ENCODE measurements around the gene B4GAT1. TPM values are rescaled to one million over a fixed set of nuclear protein-coding genes. Genes with fewer than 3 reads are reported as not detected.
"Not testable (repeated sequence)": the region's sequence is repeated elsewhere in the genome, so short reads cannot be mapped to it uniquely, and the experiment has no call there.

B4GAT1 gene
- total RNA-seq, 1 donor from 2014 or later: 42.7 TPM

- H3K36me3 Mint-ChIP-seq (ENCODE audit: unreplicated experiment): no peaks in the 10 kb centered on the region
- peaks cover 2% of the 10 kb centered on the region for H3K27me3 Mint-ChIP-seq (ENCODE audit: unreplicated experiment)
- DNase-seq: peak; percentile 90
- H3K27ac Mint-ChIP-seq (ENCODE audit: unreplicated experiment): no peak overlapping the region
- no peaks in the 10 kb centered on the region for H3K9me3 Mint-ChIP-seq (ENCODE audit: unreplicated experiment)
- peak overlapping the region; percentile 22 for H3K4me3 Mint-ChIP-seq (ENCODE audit: unreplicated experiment)
- peak; percentile 94 for TF ChIP-seq CTCF (IDR thresholded peaks at IDR 0.05; ENCODE audit: partially characterized antibody, unreplicated experiment)
- H3K4me1 Mint-ChIP-seq (ENCODE audit: low read depth, unreplicated experiment): no peaks in the 10 kb centered on the region
Measured at GRCh38 chr11:66386171-66387069, 39.0 kb upstream of the B4GAT1 start.

DNA sequence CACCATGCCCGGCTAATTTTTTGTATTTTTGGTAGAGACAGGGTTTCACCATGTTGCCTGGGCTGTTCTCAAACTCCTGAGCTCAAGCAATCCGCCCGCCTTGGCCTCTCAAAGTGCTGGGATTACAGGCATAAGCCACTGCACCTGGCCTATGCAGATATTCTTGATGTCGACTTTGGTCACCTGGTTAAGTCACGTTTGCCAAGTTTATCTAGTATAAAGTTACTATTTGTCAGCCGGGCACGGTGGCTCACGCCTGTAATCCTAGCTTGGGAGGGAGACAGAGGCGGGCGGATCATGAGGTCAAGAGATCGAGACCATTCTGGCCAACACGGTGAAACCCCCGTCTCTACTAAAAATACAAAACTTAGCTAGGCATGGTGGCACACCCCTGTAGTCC lies 36.9 kb upstream of the B4GAT1 start:
- not testable (repeated sequence) for H3K9me3 Mint-ChIP-seq (ENCODE audit: unreplicated experiment); H3K27me3 Mint-ChIP-seq (ENCODE audit: unreplicated experiment); DNase-seq; H3K4me1 Mint-ChIP-seq (ENCODE audit: low read depth, unreplicated experiment); H3K36me3 Mint-ChIP-seq (ENCODE audit: unreplicated experiment); H3K4me3 Mint-ChIP-seq (ENCODE audit: unreplicated experiment); H3K27ac Mint-ChIP-seq (ENCODE audit: unreplicated experiment)

DNA sequence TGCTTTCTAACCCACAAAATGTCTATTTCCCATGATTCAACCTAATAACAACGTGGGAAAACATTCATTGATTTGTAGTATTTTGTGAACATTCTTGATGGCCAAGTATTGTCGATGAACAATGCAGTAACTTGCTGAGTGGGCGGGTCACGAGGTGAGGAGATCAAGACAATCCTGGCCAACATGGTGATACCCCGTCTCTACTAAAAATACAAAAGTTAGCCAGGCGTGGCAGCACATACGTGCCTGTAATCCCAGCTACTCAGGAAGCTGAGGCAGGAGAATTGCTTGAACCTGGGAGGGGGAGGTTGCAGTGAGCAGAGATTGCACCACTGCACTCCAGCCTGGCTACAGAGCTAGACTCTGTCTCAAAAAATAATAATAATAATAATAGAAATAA lies 32.8 kb upstream of the B4GAT1 start:
- not testable (repeated sequence) for H3K4me1 Mint-ChIP-seq (ENCODE audit: low read depth, unreplicated experiment); H3K36me3 Mint-ChIP-seq (ENCODE audit: unreplicated experiment); H3K4me3 Mint-ChIP-seq (ENCODE audit: unreplicated experiment); H3K27me3 Mint-ChIP-seq (ENCODE audit: unreplicated experiment); H3K27ac Mint-ChIP-seq (ENCODE audit: unreplicated experiment); DNase-seq; H3K9me3 Mint-ChIP-seq (ENCODE audit: unreplicated experiment)

GRCh38 chr11:66373690-66374287 lies 26.4 kb upstream of the B4GAT1 start:
- not testable (repeated sequence) for H3K36me3 Mint-ChIP-seq (ENCODE audit: unreplicated experiment); H3K27me3 Mint-ChIP-seq (ENCODE audit: unreplicated experiment); DNase-seq; H3K27ac Mint-ChIP-seq (ENCODE audit: unreplicated experiment); H3K4me3 Mint-ChIP-seq (ENCODE audit: unreplicated experiment); H3K9me3 Mint-ChIP-seq (ENCODE audit: unreplicated experiment)
- peaks cover 14% of the 10 kb centered on the region for H3K4me1 Mint-ChIP-seq (ENCODE audit: low read depth, unreplicated experiment)

DNA sequence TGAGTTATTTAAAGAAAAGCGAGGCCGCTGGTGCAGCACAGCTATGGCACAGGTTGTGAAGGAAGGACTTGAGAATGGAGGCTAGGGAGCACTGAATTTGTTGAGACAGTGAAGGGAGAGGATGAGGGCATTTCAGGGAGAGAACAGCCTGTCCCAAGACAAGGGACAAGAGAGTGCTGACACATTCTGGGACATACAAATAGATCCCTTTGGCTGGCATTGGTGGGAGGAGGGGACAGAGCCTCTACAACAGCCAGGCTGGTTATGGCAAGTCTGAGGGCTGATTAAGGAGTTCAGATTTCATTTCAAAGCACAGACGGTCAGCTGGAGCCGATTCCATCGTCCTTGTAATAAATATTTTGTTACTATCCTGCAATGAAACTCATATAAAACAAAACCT lies 25.8 kb upstream of the B4GAT1 start:
- H3K9me3 Mint-ChIP-seq (ENCODE audit: unreplicated experiment): no peaks in the 10 kb centered on the region
- peaks cover 14% of the 10 kb centered on the region for H3K4me1 Mint-ChIP-seq (ENCODE audit: low read depth, unreplicated experiment)
- TF ChIP-seq CTCF (IDR thresholded peaks at IDR 0.05; ENCODE audit: partially characterized antibody, unreplicated experiment): no peak
- no peak for DNase-seq
- peaks cover 5% of the 10 kb centered on the region for H3K27me3 Mint-ChIP-seq (ENCODE audit: unreplicated experiment)
- H3K4me3 Mint-ChIP-seq (ENCODE audit: unreplicated experiment): no peak overlapping the region
- no peak overlapping the region for H3K27ac Mint-ChIP-seq (ENCODE audit: unreplicated experiment)
- no peaks in the 10 kb centered on the region for H3K36me3 Mint-ChIP-seq (ENCODE audit: unreplicated experiment)

DNA sequence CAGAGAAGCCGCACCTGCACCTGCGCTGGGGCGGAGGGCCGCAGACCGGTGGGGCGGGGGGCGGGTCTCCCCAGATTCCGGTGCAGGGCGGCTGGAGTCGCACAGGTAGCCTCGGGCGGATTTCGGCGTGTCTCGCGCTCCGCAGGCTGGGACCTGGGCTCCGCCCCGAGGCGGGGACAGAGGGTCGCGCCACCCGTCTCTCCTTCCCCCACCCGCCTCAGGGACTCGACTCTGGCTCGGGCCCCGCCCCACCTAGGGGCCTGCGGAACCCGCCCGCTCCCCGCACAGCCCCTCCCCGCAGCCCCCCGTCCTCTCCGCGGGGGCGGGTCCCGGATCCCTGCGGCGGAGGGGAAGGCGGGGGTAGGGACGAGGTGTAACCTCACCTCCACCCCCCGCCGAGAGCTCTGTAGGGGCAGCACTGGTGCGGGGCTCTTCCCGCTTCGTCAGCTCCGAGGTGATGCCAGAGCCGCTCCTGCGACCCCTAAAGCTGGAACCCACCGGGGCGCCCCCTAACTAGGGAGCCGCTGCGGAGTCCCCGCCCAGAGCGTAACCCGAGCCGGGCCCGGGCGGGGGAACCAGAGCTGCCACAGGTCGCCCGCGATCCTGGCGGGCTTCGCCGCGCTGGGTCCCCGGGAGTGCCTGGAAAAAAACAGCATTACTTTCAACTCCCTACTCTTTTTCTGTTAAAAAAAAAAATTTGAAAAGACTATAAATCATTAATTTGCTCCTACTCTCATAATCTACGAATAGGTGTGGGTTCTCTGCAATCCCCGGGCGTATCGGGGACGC lies 24.4 kb upstream of the B4GAT1 start, which contains the start of gene SLC29A2:
TSS of gene SLC29A2 (minus strand) at position 134 of the 789 bp plus-strand sequence. CDS start 169 bp downstream, outside the sequence.
- peaks cover 14% of the 10 kb centered on the region for H3K4me1 Mint-ChIP-seq (ENCODE audit: low read depth, unreplicated experiment)
- H3K4me3 Mint-ChIP-seq (ENCODE audit: unreplicated experiment): peak within 1 kb of the TSS; percentile 86
- H3K9me3 Mint-ChIP-seq (ENCODE audit: unreplicated experiment): no peaks in the 10 kb centered on the region
- no peak for TF ChIP-seq CTCF (IDR thresholded peaks at IDR 0.05; ENCODE audit: partially characterized antibody, unreplicated experiment)
- DNase-seq: peak; percentile 67
- H3K27ac Mint-ChIP-seq (ENCODE audit: unreplicated experiment): peak within 1 kb of the TSS; percentile 48
- H3K36me3 Mint-ChIP-seq (ENCODE audit: unreplicated experiment): no peaks in the 10 kb centered on the region
- H3K27me3 Mint-ChIP-seq (ENCODE audit: unreplicated experiment): peaks cover 5% of the 10 kb centered on the region
